GM19438 (cell line): ENCODE data around the gene WNT3.
"Not testable (repeated sequence)": the region's sequence is repeated elsewhere in the genome, so short reads cannot be mapped to it uniquely, and the experiment has no call there.

Experiments
- ATAC-seq: cut with Tn5 transposase; IDR thresholded peaks from one replicate; pipeline ENCODE4 v1.9.1; 2021; ENCODE audit warnings: low read depth; ENCODE audit not compliant: unreplicated experiment

Gene WNT3

DNA sequence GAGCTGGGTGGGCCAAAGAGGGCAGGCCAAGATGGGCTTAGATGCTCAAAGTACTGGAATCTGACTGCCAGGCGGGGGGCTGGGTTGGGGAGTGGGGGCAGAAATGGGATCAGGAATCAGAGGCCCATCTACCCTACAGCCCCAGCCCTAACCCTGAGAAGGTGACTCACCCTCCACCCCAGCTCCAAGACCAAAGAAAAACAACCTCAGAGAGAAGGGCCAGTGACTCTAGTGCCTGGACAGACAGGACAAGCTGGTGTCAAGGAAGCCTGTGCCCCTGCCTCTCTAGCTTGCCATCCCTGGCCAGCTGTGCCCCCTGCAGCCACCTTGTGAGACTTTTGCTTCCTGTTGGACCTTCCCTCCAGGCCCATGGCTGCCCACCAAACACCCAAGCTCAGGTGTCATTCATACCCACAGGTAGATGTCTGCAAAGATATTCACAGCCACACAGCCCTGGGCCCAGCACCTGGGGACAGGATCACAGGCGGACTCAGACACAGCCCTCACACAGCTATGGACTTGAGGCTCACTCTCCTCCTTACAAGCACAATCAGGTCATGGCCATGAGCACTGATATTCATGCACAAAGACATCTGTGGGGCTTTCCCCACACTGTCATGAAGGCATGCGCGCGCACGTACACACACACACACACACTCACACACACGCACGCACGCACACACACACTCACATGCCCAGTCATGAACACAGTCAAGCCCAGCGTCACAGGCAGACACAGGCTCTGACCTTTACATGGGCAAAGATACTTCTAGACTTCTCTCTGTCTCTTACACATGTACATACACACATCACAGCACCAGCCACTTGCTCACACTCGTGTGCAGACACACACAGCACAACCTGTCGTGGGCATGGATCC lies 2.8 kb downstream of the WNT3 start:
- ATAC-seq = no peak

DNA sequence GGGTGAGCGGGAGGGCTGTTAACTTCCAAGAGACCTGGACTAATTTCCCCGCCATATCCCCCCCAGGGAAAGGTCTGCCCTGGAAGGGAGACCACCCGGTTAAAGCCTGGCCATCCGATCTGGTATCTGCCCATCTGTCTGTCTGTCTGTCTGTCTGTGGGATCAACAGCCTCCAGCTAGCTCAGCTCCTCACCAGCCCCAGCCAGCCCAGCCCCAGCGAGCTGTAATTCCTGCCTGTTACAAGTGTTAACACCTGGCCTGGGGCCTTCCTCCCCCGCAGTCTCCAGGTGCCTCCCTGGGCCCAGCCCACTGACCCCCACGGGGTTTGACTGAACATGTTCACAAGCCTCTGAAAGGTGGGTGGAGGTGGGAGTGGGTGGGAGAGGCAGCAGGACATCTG lies 4.0 kb downstream of the WNT3 start:
- ATAC-seq = no peak

DNA sequence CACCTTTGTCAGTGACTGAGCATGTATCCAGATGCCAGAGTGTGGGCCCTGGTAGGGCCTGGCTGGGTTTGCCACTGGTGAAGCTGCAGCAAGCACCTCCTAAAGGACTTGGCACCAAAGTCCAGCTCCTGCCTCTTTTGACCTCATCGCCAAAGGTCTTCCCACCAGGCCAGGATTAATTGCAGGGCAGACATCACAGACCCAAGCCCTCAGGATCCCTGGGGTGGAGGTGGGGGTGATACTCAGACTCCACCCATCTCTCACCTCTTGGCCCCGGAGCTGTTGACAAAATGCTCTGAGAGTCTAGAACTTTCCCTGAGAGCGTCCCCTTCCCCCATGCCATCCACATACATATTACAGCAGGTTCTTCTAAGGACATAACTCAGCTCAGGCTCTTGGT lies 4.6 kb downstream of the WNT3 start:
- ATAC-seq = no peak

DNA sequence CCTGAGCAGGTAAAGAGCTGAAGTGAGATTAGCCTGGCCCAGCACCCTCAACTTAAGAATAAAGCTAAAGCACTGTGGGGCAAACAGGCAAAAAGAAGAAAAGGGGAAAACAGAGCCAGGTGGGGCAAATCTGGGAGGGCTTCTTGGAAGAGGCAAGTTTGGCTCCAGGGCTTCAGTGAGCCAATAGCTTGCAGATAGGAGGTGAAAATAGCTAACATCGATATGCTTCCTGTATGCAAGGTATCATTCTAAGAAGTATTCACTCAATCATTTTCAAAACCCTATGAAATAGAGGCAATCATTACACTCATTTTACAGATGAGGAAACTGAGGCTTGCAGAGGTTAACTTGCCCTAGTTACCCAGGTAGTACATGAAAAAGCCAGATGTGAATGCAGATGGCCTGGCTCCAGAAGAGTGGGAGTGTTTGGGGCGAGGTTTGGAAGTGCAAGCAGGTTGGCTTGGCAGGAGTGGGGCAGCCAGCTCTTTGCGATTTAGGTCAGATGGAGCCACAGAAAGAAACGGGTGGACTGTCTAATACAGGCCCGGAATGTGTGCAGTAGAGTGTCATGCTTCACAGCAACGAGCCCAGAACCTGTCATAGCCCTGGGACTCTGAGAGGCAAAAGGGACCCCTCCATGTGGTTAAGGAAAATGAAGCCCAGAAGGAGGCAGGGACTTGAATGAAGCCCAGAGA lies 5.7 kb downstream of the WNT3 start:
- no peak for ATAC-seq

DNA sequence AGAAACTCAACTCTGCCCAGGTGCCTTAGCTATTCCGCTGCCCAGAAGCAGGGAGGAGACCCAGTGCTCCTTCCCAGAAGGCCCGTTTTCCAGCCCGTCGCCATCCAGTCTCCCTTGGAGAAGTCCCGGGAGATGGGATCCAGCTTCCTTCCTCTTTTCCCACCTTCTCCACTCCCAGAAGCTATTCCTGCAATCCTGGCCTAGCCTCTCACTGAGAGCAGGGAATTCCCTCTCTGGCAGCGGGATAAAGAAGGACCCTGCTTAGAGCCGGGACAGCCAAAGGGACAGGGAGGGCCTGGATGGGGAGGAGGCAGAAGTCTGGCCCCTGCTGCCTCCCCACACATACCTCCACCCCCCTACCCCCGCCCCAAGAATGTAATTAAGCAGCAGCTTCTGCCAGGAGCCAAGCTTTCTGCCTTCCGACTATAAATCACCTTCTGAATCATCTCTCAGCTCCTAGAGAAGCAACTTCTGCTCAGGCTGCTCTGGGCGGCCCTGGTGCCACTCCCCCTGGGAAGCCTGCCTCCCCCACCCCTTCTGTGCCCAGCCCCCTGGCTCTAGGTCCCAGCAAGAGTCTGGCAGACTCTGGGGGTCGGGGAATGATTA lies 6.4 kb downstream of the WNT3 start:
- no peak for ATAC-seq

DNA sequence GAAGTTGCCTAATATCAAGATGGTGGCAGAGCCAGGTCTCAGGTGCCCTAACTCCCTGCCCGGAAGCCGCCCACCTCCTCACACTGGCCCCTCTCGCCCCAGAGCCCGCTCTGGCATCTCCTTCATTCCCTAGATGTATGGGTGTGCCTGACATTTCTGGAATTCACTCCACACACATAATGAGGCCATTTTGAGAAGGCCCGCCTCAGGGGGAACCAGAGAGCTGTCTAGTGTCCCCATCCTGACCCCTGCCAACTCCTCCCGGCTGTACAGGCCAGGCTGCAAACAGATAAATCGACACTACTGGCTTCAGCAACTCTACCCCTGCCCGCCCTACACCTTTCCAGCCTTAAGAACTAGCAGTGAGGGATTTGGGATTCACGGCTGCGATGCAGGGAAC lies 7.7 kb downstream of the WNT3 start:
- no peak for ATAC-seq

DNA sequence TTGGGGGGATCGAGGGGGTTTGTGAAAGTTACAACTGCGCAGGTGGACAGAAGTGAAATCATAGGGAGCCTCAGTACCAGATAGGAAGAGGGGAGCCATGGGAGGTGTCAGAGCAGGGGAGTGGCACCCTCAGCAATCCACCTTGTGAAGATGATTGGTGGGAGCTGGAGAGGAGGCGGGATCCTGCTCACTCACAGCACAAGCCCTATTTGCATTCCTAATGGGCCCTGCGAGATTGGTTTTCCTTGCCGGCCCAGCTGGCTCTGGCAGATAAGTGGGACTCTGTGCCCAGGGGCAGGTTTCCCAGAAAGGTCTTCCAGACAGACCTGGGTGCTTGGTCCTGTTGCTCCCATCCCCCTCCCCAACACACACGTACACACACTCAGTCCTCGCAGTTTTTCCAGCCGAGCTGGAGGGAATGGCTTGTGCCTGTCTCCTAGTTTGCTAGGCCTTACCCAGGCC lies 9.4 kb downstream of the WNT3 start:
- no peak for ATAC-seq

DNA sequence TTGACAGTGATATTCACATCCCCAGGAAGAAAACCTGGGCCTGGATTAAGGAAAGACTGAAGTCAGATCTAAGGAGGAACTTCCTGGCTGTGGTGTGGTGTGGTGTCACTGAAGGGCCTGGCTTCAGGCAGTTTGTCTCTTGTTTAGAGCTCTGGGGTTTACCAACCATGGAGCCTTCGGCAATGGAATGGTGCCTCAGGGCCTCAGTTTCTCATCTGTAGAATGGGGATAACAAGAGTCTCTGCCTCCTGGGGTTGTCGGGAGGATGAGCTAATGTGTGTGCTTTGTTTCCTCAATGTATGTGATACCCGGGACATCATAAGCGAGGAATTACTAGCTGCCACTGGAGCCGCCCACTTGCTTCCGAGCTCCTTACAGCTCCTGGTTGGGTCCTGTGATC lies 12.7 kb downstream of the WNT3 start:
- ATAC-seq = no peak

DNA sequence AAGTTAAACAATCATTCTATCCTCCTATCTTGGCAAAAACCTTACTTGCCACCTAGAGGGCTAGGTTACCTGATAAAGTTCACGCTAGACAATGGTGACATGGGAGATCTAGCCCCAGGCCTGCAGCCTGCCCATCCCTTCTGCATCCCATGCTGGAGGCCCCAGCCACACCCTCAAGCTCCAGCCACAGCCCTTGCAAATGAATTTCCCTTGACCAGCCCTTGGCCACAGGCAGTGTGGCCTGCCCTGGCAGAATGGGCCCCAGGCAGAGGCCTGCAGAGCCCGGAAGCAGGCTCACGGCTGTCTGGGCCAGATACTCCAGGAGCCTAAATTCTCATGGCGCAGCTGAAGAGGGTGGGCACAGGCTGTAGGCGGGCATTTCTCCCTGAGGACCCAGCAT lies 14.9 kb downstream of the WNT3 start:
- no peak for ATAC-seq

DNA sequence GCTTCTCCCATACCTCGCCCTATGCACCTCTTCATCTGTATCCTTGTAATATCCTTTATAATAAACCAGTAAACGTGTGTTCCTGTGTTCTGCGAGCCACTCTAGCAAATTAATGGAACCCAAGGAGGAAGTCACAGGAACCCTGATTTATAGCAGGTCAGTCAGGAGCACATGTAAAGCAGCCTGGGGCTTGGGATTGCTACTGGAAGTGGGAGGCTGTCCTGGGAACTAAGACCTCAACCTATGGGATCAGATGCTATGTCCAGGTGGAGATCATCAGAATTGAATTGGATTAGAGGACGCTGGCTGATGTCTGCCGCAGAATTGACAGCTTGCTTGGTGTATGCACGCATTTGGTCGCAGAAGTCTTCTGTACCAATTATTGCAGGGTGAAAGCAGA lies 15.7 kb downstream of the WNT3 start:
- ATAC-seq = no peak

DNA sequence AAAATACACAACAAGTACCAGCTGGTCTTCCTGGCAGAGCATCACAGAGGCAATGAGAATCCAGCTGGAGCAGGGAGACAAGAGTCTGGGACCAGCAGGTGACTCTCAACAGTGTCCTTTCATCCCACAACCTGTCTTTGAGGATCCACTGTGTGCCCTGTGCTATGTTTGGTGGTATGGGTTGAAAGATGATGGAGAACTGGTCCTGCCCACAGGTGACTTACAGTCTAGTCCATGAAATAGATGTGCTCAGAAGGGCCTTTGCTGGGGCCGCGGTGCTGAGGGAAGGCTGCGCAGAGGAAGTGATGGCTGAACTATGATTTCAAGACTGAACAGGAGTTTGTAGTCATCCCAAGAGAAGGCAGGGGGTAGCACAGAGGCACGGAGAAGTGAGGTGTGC lies 17.9 kb downstream of the WNT3 start:
- no peak for ATAC-seq

DNA sequence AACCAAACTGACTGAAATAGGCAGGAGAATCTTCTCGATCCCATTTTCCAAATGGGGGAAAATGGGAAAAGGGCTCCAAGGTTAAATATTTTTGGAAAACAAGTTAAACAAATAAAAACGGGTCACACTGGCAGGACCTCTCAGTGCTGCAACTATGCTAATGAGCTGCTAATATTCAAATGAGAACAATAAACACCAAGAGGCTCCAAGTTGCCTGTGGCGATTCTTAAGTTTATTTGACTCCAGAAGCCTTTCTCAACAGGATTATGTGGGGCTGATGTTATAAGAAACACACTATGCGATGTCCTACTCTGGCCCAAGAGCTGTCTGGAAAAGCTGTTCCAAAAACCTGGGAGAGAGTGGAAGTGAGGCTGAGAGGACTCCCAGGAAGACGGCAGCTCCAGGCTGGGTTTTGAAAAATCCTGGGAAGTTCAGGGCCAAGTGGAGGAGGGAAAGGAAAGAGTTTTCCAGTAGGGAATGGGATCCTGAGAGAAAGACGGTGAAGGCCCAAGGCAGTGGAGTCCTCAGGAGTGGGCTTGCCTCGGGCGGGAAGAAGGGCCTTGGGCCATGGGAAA lies 21.4 kb downstream of the WNT3 start:
- no peak for ATAC-seq

DNA sequence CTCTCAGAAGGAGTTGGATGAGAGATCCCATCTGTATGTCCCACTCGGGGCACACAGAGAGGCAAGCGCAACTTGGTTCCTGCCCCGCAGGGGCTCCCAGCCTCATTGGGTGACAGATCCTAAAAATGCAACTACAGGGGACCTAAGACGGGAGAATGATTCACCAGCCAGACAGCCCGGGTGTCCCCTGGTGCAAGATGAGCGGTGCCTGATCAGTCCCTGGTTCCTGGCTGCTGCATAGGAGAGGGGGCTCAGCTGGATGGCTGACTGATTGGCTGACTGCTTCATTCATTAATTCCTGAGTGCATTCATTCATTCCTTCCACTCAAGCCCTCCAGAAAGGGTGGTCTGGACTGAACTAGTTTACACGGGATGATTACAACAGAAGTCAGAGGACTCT lies 22.0 kb downstream of the WNT3 start:
- no peak for ATAC-seq

DNA sequence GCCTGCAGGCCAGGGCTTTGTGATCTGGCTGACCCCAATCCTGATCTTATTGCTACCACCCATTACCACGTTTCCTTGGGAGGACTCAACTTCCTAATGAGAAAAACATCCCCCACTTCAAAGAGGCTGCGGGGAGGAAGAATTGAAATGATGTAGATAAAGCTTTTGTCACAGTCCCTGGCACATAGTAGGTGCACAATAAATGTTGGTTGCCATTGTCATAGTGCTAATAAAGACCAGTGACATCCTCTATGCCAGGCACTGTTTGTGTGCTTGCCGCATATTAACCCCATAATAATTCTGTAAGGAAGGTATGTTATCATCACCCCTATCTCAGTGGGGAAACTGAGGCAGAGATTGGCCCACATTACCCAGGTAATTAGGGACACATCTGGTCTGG lies 22.4 kb downstream of the WNT3 start:
- no peak for ATAC-seq

DNA sequence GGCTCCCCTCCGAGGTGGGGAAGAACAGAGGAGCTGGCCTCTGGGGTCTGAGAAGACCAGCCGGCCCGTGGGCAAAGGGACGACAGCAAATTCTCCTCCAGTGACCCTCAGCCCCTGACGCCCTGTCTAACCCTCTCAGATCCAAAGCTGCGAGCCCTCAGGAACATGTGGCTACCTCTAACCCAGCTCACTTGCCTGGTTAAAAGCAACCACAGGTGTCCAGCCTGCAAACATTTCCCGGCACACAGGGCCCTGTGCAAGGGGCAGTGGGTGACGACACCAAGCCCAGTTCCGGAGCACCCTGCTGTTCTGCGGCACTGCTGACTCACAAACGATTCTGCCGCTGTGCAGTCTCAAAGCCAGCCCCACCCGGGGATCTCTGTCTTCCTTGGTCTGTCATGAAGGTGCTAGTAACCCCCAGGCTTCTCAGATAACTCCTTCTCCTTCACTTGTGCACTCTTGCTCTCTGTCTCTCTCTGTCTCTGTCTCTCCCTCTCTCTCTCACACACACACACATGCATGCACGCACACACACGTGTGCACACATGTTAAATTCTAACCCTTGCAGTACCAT lies 23.0 kb downstream of the WNT3 start:
- no peak for ATAC-seq

DNA sequence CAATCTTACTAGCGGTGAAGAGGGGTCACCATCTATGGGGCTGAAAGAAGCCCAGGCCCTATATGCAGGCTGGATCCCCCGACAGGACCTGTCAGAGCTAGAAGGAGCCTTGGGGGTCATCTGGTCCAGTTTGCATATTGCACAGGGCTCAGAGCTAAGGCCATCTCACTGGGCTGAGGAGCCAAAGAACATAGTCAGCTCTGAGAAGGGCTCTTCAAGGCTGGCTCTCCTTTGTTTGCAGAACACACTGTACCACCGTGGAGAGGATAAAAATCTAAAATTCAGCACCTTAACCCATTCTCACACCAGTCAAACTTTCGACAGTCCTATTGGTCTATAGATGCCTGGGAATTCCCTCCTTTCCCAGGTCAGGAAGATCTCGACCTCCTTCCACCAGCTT lies 24.2 kb downstream of the WNT3 start:
- no peak for ATAC-seq

DNA sequence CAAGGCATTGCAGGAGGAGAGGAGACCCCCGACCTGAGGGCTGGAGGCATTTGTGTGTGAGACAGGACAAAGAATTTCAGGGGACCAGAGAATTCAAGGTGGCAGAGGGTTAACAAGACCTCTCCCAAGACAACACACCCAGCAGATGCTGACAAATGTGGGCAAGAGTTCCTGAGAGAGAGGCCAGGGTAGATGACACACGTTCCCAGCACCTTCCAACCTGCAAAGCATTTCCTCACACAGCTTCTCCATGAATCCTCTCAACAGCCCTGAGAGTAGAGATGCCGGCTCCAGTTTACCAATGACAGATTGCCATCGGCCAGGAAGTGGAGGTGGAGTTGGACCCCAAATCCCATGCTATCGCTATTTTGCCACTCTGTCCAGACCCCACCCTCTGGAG lies 25.0 kb downstream of the WNT3 start:
- no peak for ATAC-seq

DNA sequence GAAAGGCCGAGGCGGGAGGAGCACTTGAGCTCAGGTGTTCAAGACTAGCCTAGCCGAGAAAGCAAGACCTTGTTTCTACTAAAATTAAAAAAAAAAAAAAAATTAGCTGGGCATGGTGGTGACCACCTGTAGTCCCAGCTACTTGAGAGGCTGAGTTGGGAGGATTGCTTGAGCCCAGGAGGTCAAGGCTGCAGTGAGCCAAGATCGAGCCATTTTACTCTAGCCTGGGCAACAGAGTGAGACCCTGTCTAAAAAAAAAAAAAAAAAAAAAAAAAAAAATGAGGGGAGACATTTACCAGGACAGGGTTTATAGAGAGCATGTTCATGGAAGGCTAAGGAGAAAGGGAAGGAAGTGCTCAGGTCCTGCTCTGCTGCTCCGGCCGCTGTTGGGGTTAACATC lies 25.5 kb downstream of the WNT3 start:
- ATAC-seq = not testable (repeated sequence)

DNA sequence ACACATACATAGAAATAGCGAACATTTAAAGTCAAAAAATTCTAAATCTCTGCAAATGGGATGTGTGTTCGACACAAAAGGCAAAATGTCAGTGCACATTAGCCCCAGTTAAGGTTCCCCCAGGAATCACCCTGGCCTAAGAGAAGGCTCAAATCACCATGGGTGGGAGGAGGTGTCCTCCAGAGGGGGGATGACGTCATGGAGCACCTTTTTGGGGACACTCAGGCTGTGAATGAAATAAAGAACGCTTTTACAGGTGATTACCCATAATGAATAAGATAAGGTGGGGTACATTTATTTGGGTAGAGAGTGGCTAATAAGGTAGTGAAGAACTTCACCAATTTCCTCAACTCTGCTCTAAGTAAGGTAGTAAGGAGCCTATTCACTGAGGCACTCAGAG lies 26.4 kb downstream of the WNT3 start:
- no peak for ATAC-seq

DNA sequence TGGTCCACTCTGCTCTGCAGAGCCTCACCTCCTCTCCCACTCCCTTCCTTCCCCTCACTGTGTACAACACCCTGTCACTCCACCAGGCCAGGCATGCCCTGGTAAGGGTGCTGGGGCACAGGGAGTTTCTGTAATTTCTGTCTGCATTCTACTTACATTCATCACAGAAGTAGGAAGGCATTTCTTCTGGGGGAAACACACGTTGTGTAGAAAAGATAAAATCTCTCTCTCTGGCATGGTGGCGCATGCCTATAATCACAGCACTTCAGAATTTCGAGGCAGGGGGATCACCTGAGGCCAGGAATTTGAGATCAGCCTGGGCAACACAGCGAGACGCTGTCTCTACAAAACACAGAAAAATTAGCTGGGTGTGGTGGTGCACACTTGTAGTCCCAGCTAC lies 27.0 kb downstream of the WNT3 start:
- ATAC-seq = no peak

DNA sequence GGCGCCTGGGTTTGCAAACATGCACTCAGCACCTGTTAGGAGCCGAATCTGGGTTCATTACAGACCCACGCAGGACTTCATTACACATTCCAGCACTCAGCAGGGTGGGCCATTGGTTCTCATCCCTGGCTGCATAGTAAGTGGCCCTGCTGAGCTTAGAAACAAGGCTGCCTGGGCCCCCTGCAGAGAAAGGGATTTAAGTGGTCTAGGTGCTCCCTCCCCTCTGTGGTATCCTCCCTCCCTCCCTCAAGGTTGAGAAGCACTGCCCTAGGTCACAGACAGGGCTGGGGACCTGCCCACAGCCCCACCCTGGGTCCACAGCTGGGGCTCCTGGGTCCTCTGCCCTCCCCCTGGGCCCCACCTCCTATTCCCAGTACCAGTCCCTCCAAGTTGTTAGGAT lies 28.3 kb downstream of the WNT3 start:
- no peak for ATAC-seq
